Fibroblast of pulmonary artery (primary cell): ENCODE data around the gene RAB31.

Experiments
- DNase-seq: peaks from one replicate; pipeline ENCODE4 v3.0.0-alpha.2; 2010; ENCODE audit warnings: low read depth
- H3K4me3 ChIP-seq: replicated peaks from 2 replicates; pipeline ENCODE4 v1.5.1; 2011; ENCODE audit warnings: low read depth, mild to moderate bottlenecking, control low read depth, low read length, moderate library complexity
- CTCF ChIP-seq: IDR thresholded peaks from 2 replicates; pipeline ENCODE4 v1.5.1; 2011; ENCODE audit warnings: mild to moderate bottlenecking, control low read depth, low read length, inconsistent platforms; ENCODE audit errors: missing control alignments

Gene RAB31

GRCh38 chr18:9871244-9871746 is 163.2 kb downstream of the RAB31 start:
- no peak for DNase-seq
- no peak overlapping the region for H3K4me3 ChIP-seq
- TF ChIP-seq CTCF, result no peak

GRCh38 chr18:9872823-9873222 is 164.7 kb downstream of the RAB31 start:
- DNase-seq, result no peak
- H3K4me3 ChIP-seq, result no peak overlapping the region
- no peak for TF ChIP-seq CTCF

- no peak for TF ChIP-seq CTCF
- DNase-seq, result no peak
- no peak overlapping the region for H3K4me3 ChIP-seq
Observed at GRCh38 chr18:9874728-9875127, 166.6 kb downstream of the RAB31 start.

GRCh38 chr18:9876212-9876866 is 168.2 kb downstream of the RAB31 start:
- no peak for DNase-seq
- TF ChIP-seq CTCF, result no peak
- peak overlapping the region; percentile 38 for H3K4me3 ChIP-seq

- no peak for TF ChIP-seq CTCF
- DNase-seq, result peak; percentile 99
- peak overlapping the region; percentile 38 for H3K4me3 ChIP-seq
Observed at GRCh38 chr18:9876867-9877654, 169.0 kb downstream of the RAB31 start.

GRCh38 chr18:9877655-9878014 is 169.5 kb downstream of the RAB31 start:
- no peak for DNase-seq
- TF ChIP-seq CTCF, result no peak
- H3K4me3 ChIP-seq, result peak overlapping the region; percentile 38
